ENCODE data around the gene BHLHE40.
A peak's percentile ranks its signal among the peaks of the same experiment; 100 is the strongest.

BHLHE40 gene

GRCh38 chr3:5016211-5017161 lies 37.2 kb downstream of the BHLHE40 start:
- Histone ChIP-seq H3K4me1 (ENCODE audit: control insufficient read depth, insufficient read depth, low read length) (peaks cover 19% of the 10 kb centered on the region), H3K36me3 (ENCODE audit: control insufficient read depth, insufficient read depth, low read length, severe bottlenecking) (no peaks in the 10 kb centered on the region), H3K27me3 (replicated peaks; ENCODE audit: control insufficient read depth, insufficient read depth, low read length) (no peaks in the 10 kb centered on the region), H3K4me3 (ENCODE audit: low read length) (no peak overlapping the region), H3K9ac (ENCODE audit: low read length) (no peak overlapping the region), H3K9me3 (ENCODE audit: control insufficient read depth, low read length) (no peaks in the 10 kb centered on the region)
- DNase-seq (ENCODE audit: low read depth): no peak

GRCh38 chr3:5017925-5018531 lies 38.8 kb downstream of the BHLHE40 start:
- DNase-seq (ENCODE audit: low read depth): peak; percentile 36
- no peaks in the 10 kb centered on the region for H3K9me3 ChIP-seq (ENCODE audit: control insufficient read depth, low read length)
- peak overlapping the region; percentile 38 for H3K9ac ChIP-seq (ENCODE audit: low read length)
- H3K4me1 ChIP-seq (ENCODE audit: control insufficient read depth, insufficient read depth, low read length): peaks cover 21% of the 10 kb centered on the region
- H3K27me3 ChIP-seq (replicated peaks; ENCODE audit: control insufficient read depth, insufficient read depth, low read length): no peaks in the 10 kb centered on the region
- no peak overlapping the region for H3K4me3 ChIP-seq (ENCODE audit: low read length)
- no peaks in the 10 kb centered on the region for H3K36me3 ChIP-seq (ENCODE audit: control insufficient read depth, insufficient read depth, low read length, severe bottlenecking)

DNA sequence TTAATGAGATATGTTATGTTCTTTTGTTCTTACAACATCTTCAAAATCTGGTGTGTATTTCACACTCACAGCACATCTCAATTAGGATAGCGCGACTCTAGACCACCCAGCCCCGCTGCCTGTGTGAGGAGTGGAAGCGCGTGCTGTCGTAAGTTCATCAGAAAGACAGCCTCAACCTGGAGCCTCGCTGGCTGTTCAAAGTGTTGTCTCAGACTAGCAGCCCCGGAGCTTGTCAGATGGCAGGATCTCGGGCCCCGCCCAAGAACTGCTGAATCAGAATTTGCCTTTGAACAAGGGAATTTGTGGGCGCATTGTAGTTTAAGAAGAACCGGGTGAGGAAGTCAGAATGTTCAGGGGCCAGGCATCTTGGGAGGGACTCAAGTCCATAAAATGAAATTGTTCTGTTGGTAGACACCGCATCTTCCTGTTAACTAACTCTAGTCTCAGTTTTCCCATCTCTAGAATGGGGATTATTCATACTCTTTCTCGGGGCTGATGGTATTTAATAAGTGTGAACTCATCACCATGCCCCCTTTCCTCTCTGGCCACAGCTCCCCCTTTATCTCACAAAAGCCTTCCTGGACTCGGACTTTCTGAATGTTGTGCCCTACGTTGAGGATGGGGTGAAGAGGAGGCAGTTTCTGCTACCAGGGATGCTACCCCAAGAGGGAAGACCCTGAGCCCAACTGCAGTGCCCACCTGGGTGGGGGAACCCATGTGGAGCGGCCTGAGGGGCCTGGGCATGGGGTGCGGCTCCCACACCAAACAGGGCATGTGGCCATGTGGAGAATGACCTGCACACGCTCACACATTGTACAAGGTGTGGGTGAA lies 40.4 kb downstream of the BHLHE40 start:
- Histone ChIP-seq H3K4me1 (ENCODE audit: control insufficient read depth, insufficient read depth, low read length) (peaks cover 28% of the 10 kb centered on the region), H3K27me3 (replicated peaks; ENCODE audit: control insufficient read depth, insufficient read depth, low read length) (no peaks in the 10 kb centered on the region), H3K9ac (ENCODE audit: low read length) (no peak overlapping the region), H3K9me3 (ENCODE audit: control insufficient read depth, low read length) (no peaks in the 10 kb centered on the region), H3K36me3 (ENCODE audit: control insufficient read depth, insufficient read depth, low read length, severe bottlenecking) (no peaks in the 10 kb centered on the region), H3K4me3 (ENCODE audit: low read length) (no peak overlapping the region)
- no peak for DNase-seq (ENCODE audit: low read depth)

DNA sequence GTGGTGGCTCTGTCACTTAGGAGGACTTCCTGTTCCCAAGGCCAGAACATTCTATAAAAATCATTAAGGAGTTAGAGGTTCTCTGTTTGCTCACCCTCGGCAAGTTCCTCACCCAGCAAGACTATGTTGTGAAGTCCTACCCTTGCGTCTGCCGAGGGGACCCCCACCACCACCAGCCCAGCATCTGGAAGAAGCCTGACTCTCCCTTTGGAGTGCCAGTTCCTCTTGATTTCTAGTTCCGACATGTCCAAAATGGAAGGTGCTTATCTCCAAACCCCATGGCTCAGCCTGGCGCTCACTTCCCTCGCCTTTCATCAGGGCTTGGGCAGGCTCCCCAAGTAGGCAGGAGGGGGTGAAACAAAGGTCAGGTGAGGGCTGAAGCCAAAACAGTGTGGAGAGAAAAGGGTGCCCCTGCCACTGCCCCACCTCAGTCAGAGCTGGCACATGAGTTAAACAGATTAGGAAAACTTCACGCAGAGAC lies 41.0 kb downstream of the BHLHE40 start:
- no peak for DNase-seq (ENCODE audit: low read depth)
- peaks cover 28% of the 10 kb centered on the region for H3K4me1 ChIP-seq (ENCODE audit: control insufficient read depth, insufficient read depth, low read length)
- no peaks in the 10 kb centered on the region for H3K9me3 ChIP-seq (ENCODE audit: control insufficient read depth, low read length)
- H3K27me3 ChIP-seq (replicated peaks; ENCODE audit: control insufficient read depth, insufficient read depth, low read length): no peaks in the 10 kb centered on the region
- H3K4me3 ChIP-seq (ENCODE audit: low read length): no peak overlapping the region
- no peaks in the 10 kb centered on the region for H3K36me3 ChIP-seq (ENCODE audit: control insufficient read depth, insufficient read depth, low read length, severe bottlenecking)
- H3K9ac ChIP-seq (ENCODE audit: low read length): no peak overlapping the region

DNA sequence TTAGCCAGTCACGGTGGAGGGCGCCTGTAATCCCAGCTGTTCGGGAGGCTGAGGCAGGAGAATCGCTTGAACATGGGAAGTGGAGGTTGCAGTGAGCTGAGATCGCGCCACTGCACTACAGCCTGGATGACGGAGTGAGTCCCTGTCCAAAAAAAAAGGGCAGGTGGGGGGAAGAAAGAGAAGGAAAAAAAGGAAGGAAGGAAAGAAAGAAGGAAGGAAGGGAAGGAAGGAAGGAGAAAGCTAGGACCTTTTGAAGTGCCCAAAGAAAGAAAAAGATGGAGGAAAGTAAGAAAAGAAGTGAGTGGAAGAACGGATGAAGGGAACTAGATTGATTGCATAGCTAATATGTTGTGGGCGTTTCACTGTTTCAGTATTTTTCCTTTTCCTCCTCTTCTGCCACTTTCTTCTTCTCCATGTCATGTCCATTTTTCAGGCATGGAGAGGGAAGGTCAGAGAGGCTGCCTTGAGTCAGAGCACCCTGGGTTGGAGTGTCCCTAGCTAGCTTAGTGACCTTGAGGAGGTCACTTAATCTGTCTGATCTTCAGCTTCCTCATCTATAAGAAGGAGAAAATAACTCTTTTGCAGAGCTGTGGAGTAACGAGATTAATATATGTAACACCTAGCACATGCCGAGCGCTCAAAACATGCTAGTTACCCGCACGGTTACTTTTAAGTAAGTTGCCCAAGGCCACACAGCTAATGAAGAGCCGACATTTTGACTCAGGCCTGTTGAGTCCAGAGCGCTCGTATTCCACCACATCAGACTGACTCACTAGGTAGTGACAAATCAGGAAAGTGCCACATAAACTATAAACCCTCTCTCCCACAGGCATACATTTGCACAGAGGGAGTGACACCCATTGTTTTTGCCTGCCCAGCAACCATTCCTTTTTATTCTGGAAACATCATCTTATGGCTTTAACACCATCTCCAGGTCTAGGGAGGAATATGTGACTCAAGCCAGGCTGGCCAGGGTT lies 42.2 kb downstream of the BHLHE40 start:
- H3K27me3 ChIP-seq (replicated peaks; ENCODE audit: control insufficient read depth, insufficient read depth, low read length): no peaks in the 10 kb centered on the region
- no peak overlapping the region for H3K4me3 ChIP-seq (ENCODE audit: low read length)
- no peak overlapping the region for H3K9ac ChIP-seq (ENCODE audit: low read length)
- DNase-seq (ENCODE audit: low read depth): peak; percentile 18
- H3K9me3 ChIP-seq (ENCODE audit: control insufficient read depth, low read length): no peaks in the 10 kb centered on the region
- peaks cover 28% of the 10 kb centered on the region for H3K4me1 ChIP-seq (ENCODE audit: control insufficient read depth, insufficient read depth, low read length)
- no peaks in the 10 kb centered on the region for H3K36me3 ChIP-seq (ENCODE audit: control insufficient read depth, insufficient read depth, low read length, severe bottlenecking)

DNA sequence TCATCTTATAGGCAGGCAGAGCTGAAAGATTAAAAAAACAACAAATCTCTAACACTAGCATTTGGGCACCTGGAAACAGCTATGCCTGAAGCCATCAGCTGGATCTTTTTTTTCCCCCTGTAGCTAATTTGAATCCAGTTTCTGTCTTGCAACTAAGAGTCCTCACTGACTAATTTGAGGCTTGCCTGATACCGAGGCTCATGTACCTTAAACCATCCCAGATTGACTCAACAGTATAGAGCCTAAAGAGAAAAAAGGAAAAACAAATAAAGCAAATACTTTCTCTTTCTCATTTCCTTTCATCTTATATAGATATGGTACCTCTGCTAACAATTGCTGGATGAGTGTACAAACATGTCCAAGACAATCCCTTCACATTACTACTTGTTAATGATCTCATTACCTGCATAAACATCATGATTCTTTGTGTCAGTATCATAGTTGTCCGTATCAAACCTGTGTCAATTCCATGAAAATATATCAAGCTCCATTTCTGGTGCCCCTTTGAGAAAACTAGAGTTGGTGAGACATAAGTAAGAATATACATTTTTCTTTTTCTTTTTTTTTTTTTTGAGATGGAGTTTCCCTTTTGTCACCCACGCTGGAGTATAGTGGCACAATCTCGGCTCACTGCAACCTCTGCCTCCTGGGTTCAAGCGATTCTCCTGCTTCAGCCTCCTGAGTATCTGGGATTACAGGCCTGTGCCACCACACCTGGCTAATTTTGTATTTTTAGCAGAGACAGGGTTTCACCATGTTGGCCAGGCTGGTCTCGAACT lies 43.1 kb downstream of the BHLHE40 start:
- no peak for DNase-seq (ENCODE audit: low read depth)
- no peaks in the 10 kb centered on the region for H3K9me3 ChIP-seq (ENCODE audit: control insufficient read depth, low read length)
- no peaks in the 10 kb centered on the region for H3K36me3 ChIP-seq (ENCODE audit: control insufficient read depth, insufficient read depth, low read length, severe bottlenecking)
- H3K27me3 ChIP-seq (replicated peaks; ENCODE audit: control insufficient read depth, insufficient read depth, low read length): no peaks in the 10 kb centered on the region
- H3K4me3 ChIP-seq (ENCODE audit: low read length): no peak overlapping the region
- H3K9ac ChIP-seq (ENCODE audit: low read length): no peak overlapping the region
- peaks cover 31% of the 10 kb centered on the region for H3K4me1 ChIP-seq (ENCODE audit: control insufficient read depth, insufficient read depth, low read length)

DNA sequence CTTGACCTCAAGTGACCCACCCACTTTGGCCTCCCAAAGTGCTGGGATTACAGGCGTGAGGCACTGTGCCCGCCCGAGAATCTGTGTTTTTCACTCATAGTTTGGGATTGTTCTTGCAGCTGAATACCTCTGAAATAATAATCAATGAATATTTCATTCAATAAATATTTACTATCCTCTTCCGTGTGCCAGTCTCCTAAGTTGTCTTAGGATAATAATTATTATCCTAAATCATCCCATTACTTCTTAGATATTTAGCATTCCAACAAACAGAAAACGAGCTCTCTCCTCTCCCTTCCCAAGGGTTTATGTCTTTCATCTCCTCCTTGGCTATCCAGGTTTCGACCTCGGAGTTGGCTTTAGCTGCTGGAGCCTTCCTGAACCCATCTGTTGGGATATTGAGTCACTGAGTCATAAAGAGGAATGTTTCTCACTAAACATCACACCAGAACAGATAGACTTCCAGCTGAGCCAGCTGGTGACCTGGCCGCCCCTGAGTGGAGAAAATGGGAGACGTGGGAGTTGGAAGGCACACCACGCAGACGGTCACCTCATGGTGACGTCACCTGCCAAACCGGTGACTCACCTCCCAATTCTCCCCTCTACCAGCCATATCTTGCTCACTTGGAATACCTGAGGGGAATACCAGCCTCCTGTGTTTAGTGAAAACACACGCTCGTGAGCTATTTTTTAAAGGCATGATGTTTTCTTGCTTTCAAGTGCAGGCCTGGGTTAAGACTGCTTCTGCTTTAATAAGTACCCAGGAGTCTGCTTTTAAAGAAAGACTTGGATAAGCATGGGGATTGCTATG lies 43.9 kb downstream of the BHLHE40 start:
- Histone ChIP-seq H3K9me3 (ENCODE audit: control insufficient read depth, low read length) (no peaks in the 10 kb centered on the region), H3K4me1 (ENCODE audit: control insufficient read depth, insufficient read depth, low read length) (peaks cover 23% of the 10 kb centered on the region), H3K27me3 (replicated peaks; ENCODE audit: control insufficient read depth, insufficient read depth, low read length) (no peaks in the 10 kb centered on the region), H3K36me3 (ENCODE audit: control insufficient read depth, insufficient read depth, low read length, severe bottlenecking) (no peaks in the 10 kb centered on the region), H3K4me3 (ENCODE audit: low read length) (no peak overlapping the region), H3K9ac (ENCODE audit: low read length) (no peak overlapping the region)
- DNase-seq (ENCODE audit: low read depth): peak; percentile 78

DNA sequence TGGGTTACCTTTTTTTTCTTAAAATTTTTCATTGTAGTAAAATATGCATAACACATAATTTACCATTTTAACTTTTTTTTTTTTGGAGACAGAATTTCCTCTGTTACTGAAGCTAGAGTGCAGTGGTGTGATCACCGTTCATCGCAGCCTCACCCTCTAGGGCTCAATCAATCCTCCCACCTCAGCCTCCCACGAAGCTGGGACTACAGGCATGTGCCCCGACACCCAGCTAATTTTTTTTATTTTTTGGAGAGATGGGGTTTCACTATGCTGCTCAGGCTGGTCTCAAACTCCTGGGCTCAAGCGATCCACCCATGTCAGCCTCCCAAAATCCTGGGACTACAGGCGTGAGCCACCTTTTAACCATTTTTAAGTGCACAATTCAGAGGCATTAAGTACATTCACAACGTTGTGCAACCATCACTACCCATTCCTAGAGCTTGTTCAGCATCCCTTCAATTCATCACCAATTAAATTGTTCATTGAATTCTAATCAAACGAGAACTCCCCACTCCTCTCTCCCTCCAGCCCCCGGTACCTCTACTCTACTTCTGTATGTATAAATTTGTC lies 44.6 kb downstream of the BHLHE40 start:
- H3K27me3 ChIP-seq (replicated peaks; ENCODE audit: control insufficient read depth, insufficient read depth, low read length): no peaks in the 10 kb centered on the region
- peaks cover 16% of the 10 kb centered on the region for H3K4me1 ChIP-seq (ENCODE audit: control insufficient read depth, insufficient read depth, low read length)
- no peak for DNase-seq (ENCODE audit: low read depth)
- H3K9me3 ChIP-seq (ENCODE audit: control insufficient read depth, low read length): no peaks in the 10 kb centered on the region
- no peak overlapping the region for H3K9ac ChIP-seq (ENCODE audit: low read length)
- no peak overlapping the region for H3K4me3 ChIP-seq (ENCODE audit: low read length)
- H3K36me3 ChIP-seq (ENCODE audit: control insufficient read depth, insufficient read depth, low read length, severe bottlenecking): no peaks in the 10 kb centered on the region

- H3K4me1 ChIP-seq (ENCODE audit: control insufficient read depth, insufficient read depth, low read length): peaks cover 14% of the 10 kb centered on the region
- H3K36me3 ChIP-seq (ENCODE audit: control insufficient read depth, insufficient read depth, low read length, severe bottlenecking): no peaks in the 10 kb centered on the region
- H3K4me3 ChIP-seq (ENCODE audit: low read length): no peak overlapping the region
- H3K27me3 ChIP-seq (replicated peaks; ENCODE audit: control insufficient read depth, insufficient read depth, low read length): no peaks in the 10 kb centered on the region
- DNase-seq (ENCODE audit: low read depth): no peak
- no peaks in the 10 kb centered on the region for H3K9me3 ChIP-seq (ENCODE audit: control insufficient read depth, low read length)
- H3K9ac ChIP-seq (ENCODE audit: low read length): no peak overlapping the region
Measured at GRCh38 chr3:5026046-5026362, 46.8 kb downstream of the BHLHE40 start.
